Measurements from ENCODE around the gene RNF212B.

- TF ChIP-seq MAX (IDR thresholded peaks at IDR 0.05; ENCODE audit: low read depth, low read length) (no peak), CTCF (IDR thresholded peaks at IDR 0.05; ENCODE audit: low read depth, low read length) (no peak), POLR2A (IDR thresholded peaks at IDR 0.05; ENCODE audit: extremely low read depth, insufficient read length) (no peak)
Observed at GRCh38 chr14:23193432-23193831, 44.3 kb upstream of the RNF212B start.
